ENCODE data around the gene DLG1. TPM values are rescaled to one million over a fixed set of nuclear protein-coding genes. Genes with fewer than 3 reads are reported as not detected.

The DLG1 gene
- total RNA-seq, 2 donors from 2014 or later = 59.0 to 98.2 TPM

- Histone ChIP-seq H3K4me1 (replicated peaks) (no peaks in the 10 kb centered on the region), H3K27ac (no peak overlapping the region), H3K27me3 (replicated peaks; ENCODE audit: insufficient read depth) (no peaks in the 10 kb centered on the region), H3K4me3 (no peak overlapping the region), H3K36me3 (no peaks in the 10 kb centered on the region), H3K9me3 (no peaks in the 10 kb centered on the region)
- WGBS = 72% methylated on average over 10 of the region's 10 CpGs
- DNase-seq (ENCODE audit: low spot score) = no peak
- TF ChIP-seq POLR2AphosphoS5 (IDR thresholded peaks at IDR 0.05) (no peak), CTCF (IDR thresholded peaks at IDR 0.05) (no peak), POLR2A (IDR thresholded peaks at IDR 0.05) (no peak)
- intact Hi-C loops (cut with DNase I) = no loop called here
Observed at GRCh38 chr3:197343656-197344408, 45.4 kb upstream of the DLG1 start.

GRCh38 chr3:197343111-197343510 is 44.7 kb upstream of the DLG1 start:
- H3K27me3 ChIP-seq (replicated peaks; ENCODE audit: insufficient read depth) = no peaks in the 10 kb centered on the region
- no peak overlapping the region for H3K4me3 ChIP-seq
- intact Hi-C loops (cut with DNase I) = no loop called here
- TF ChIP-seq CTCF (IDR thresholded peaks at IDR 0.05) = no peak
- TF ChIP-seq POLR2A (IDR thresholded peaks at IDR 0.05) = no peak
- H3K27ac ChIP-seq = no peak overlapping the region
- no peak for DNase-seq (ENCODE audit: low spot score)
- H3K9me3 ChIP-seq = no peaks in the 10 kb centered on the region
- H3K36me3 ChIP-seq = no peaks in the 10 kb centered on the region
- H3K4me1 ChIP-seq (replicated peaks) = no peaks in the 10 kb centered on the region
- 98% methylated on average over 6 of the region's 6 CpGs for WGBS

- H3K27ac ChIP-seq = no peak overlapping the region
- no peaks in the 10 kb centered on the region for H3K27me3 ChIP-seq (replicated peaks; ENCODE audit: insufficient read depth)
- H3K36me3 ChIP-seq = no peaks in the 10 kb centered on the region
- intact Hi-C loops (cut with DNase I) = no loop called here
- DNase-seq (ENCODE audit: low spot score) = no peak
- no peaks in the 10 kb centered on the region for H3K4me1 ChIP-seq (replicated peaks)
- no peak overlapping the region for H3K4me3 ChIP-seq
- H3K9me3 ChIP-seq = no peaks in the 10 kb centered on the region
- TF ChIP-seq POLR2A (IDR thresholded peaks at IDR 0.05) (no peak), CTCF (IDR thresholded peaks at IDR 0.05) (no peak), POLR2AphosphoS5 (IDR thresholded peaks at IDR 0.05) (no peak)
Observed at GRCh38 chr3:197340521-197340871, 42.1 kb upstream of the DLG1 start.

- Histone ChIP-seq H3K27me3 (replicated peaks; ENCODE audit: insufficient read depth) (no peaks in the 10 kb centered on the region), H3K9me3 (no peaks in the 10 kb centered on the region), H3K27ac (no peak overlapping the region), H3K4me1 (replicated peaks) (no peaks in the 10 kb centered on the region), H3K36me3 (no peaks in the 10 kb centered on the region), H3K4me3 (no peak overlapping the region)
- 40% methylated on average over 12 of the region's 12 CpGs for WGBS
- intact Hi-C loops (cut with DNase I) = no loop called here
- no peak for TF ChIP-seq POLR2AphosphoS5 (IDR thresholded peaks at IDR 0.05)
- no peak for TF ChIP-seq POLR2A (IDR thresholded peaks at IDR 0.05)
- TF ChIP-seq CTCF (IDR thresholded peaks at IDR 0.05) = no peak
- DNase-seq (ENCODE audit: low spot score) = no peak
Observed at GRCh38 chr3:197339841-197340520, 41.6 kb upstream of the DLG1 start.

- H3K4me1 ChIP-seq (replicated peaks) = no peaks in the 10 kb centered on the region
- H3K9me3 ChIP-seq = no peaks in the 10 kb centered on the region
- H3K4me3 ChIP-seq = no peak overlapping the region
- no peak overlapping the region for H3K27ac ChIP-seq
- no peaks in the 10 kb centered on the region for H3K27me3 ChIP-seq (replicated peaks; ENCODE audit: insufficient read depth)
- no peak for TF ChIP-seq POLR2AphosphoS5 (IDR thresholded peaks at IDR 0.05)
- TF ChIP-seq POLR2A (IDR thresholded peaks at IDR 0.05) = no peak
- no peak for TF ChIP-seq CTCF (IDR thresholded peaks at IDR 0.05)
- no peak for DNase-seq (ENCODE audit: low spot score)
- intact Hi-C loops (cut with DNase I) = no loop called here
- no peaks in the 10 kb centered on the region for H3K36me3 ChIP-seq
- WGBS = 88% methylated on average over 6 of the region's 6 CpGs
Observed at GRCh38 chr3:197338586-197338985, 40.2 kb upstream of the DLG1 start.
